GM23338 (cell line): Measurements from ENCODE around the gene GNPTAB. TPM values are rescaled to one million over a fixed set of nuclear protein-coding genes. Genes with fewer than 3 reads are reported as not detected.

ENCODE experiments used
- ATAC-seq: fragments of 200-7000 bp; cut with Tn5 transposase; 3 replicates; pipeline ENCODE4 v1.9.1; 2020
- DNase-seq: peaks from one replicate; pipeline ENCODE4 v3.0.0-alpha.2; 2015; ENCODE audit warnings: low spot score
- H2AFZ ChIP-seq: fragments of 200-600 bp; sonication (generic); 2 replicates; pipeline ENCODE4 v1.8.0; 2016; ENCODE audit warnings: antibody characterized with exemption, mild to moderate bottlenecking, moderate library complexity
- H3F3A ChIP-seq: fragments of 200-600 bp; sonication (generic); replicated peaks from 2 replicates; pipeline ENCODE4 v1.8.0; 2017; ENCODE audit warnings: antibody characterized with exemption, mixed run types, low read depth
- H3K27ac ChIP-seq: fragments of 200-600 bp; sonication (generic); 2 replicates; pipeline ENCODE4 v1.6.1; 2016; ENCODE audit warnings: low read depth
- H3K27me3 ChIP-seq: fragments of 200-600 bp; sonication (generic); 2 replicates; pipeline ENCODE4 v1.8.0; 2016; ENCODE audit warnings: mild to moderate bottlenecking, mixed run types, moderate library complexity; ENCODE audit not compliant: insufficient read depth
- H3K36me3 ChIP-seq: fragments of 200-600 bp; sonication (generic); 2 replicates; pipeline ENCODE4 v1.8.0; 2016; ENCODE audit warnings: mild to moderate bottlenecking; ENCODE audit not compliant: insufficient read depth
- H3K4me1 ChIP-seq: fragments of 200-600 bp; sonication (generic); 2 replicates; pipeline ENCODE4 v1.8.0; 2016; ENCODE audit warnings: mild to moderate bottlenecking, moderate library complexity; ENCODE audit not compliant: insufficient read depth
- H3K4me2 ChIP-seq: fragments of 200-600 bp; sonication (generic); 2 replicates; pipeline ENCODE4 v1.7.1; 2017; ENCODE audit warnings: mixed run types
- H3K4me3 ChIP-seq: fragments of 200-600 bp; sonication (generic); 2 replicates; pipeline ENCODE4 v1.6.1; 2016; ENCODE audit warnings: mixed run types
- H3K79me2 ChIP-seq: fragments of 200-600 bp; sonication (generic); replicated peaks from 2 replicates; pipeline ENCODE4 v1.8.0; 2017; ENCODE audit warnings: mild to moderate bottlenecking; ENCODE audit not compliant: insufficient read depth
- H3K9me2 ChIP-seq: fragments of 200-600 bp; sonication (generic); 2 replicates; pipeline ENCODE4 v1.8.0; 2017; ENCODE audit not compliant: insufficient read depth
- H4K20me1 ChIP-seq: fragments of 200-600 bp; sonication (generic); replicated peaks from 2 replicates; pipeline ENCODE4 v1.8.0; 2017; ENCODE audit warnings: mild to moderate bottlenecking; ENCODE audit not compliant: insufficient read depth
- H3K27ac Mint-ChIP-seq: 2 replicates; pipeline ENCODE4 v1.8.0; 2020; ENCODE audit warnings: inconsistent platforms, mild to moderate bottlenecking, moderate library complexity, mixed read lengths
- H3K27me3 Mint-ChIP-seq: 3 replicates; pipeline ENCODE4 v1.8.0; 2022; ENCODE audit warnings: low read depth, mild to moderate bottlenecking, moderate library complexity, mixed read lengths, inconsistent platforms; ENCODE audit not compliant: insufficient read depth, poor library complexity
- H3K36me3 Mint-ChIP-seq: 3 replicates; pipeline ENCODE4 v1.8.0; 2021; ENCODE audit warnings: low read depth, mild to moderate bottlenecking, inconsistent platforms, moderate library complexity, mixed read lengths
- H3K4me1 Mint-ChIP-seq: 3 replicates; pipeline ENCODE4 v1.8.0; 2020; ENCODE audit warnings: mild to moderate bottlenecking, inconsistent platforms, mixed read lengths
- H3K4me3 Mint-ChIP-seq: 3 replicates; pipeline ENCODE4 v1.8.0; 2021; ENCODE audit warnings: moderate library complexity, mild to moderate bottlenecking, inconsistent platforms, mixed read lengths
- H3K9me3 Mint-ChIP-seq: 3 replicates; pipeline ENCODE4 v1.8.0; 2020; ENCODE audit warnings: moderate library complexity, mild to moderate bottlenecking, inconsistent platforms, mixed read lengths
- CREB1 ChIP-seq: fragments of 250-450 bp; sonication (Bioruptor Pico); IDR thresholded peaks from 2 replicates; pipeline ENCODE4 v1.5.0; 2020; ENCODE audit warnings: low read depth, mild to moderate bottlenecking, moderate library complexity
- CTCF ChIP-seq, 2 experiments: fragments of 200-600 bp in 1 of 2; sonication (generic) in 1 of 2; conservative IDR thresholded peaks; 2 replicates each; pipeline versions ENCODE4 v1.5.1 to v1.6.1; 2016 to 2017; ENCODE audit warnings: antibody characterized with exemption in 2 of 2, low read depth in 2 of 2, mild to moderate bottlenecking in 2 of 2, moderate library complexity in 1 of 2
- ETS1 ChIP-seq: IDR thresholded peaks from 2 replicates; pipeline ENCODE4 v1.6.1; 2016; ENCODE audit warnings: antibody characterized with exemption
- EZH2 ChIP-seq: fragments of 200-600 bp; sonication (generic); IDR thresholded peaks from one replicate; pipeline ENCODE4 v1.8.0; 2017; ENCODE audit warnings: antibody characterized with exemption, mild to moderate bottlenecking, low read depth; ENCODE audit not compliant: unreplicated experiment
- EZH2phosphoT487 ChIP-seq: fragments of 200-600 bp; sonication (generic); IDR thresholded peaks from one replicate; pipeline ENCODE4 v1.8.1; 2018; ENCODE audit warnings: antibody characterized with exemption; ENCODE audit not compliant: unreplicated experiment
- JUNB ChIP-seq: IDR thresholded peaks from one replicate; pipeline ENCODE4 v1.6.1; 2016; ENCODE audit warnings: antibody characterized with exemption; ENCODE audit not compliant: unreplicated experiment
- NANOG ChIP-seq: IDR thresholded peaks from 2 replicates; pipeline ENCODE4 v1.6.1; 2016; ENCODE audit warnings: antibody characterized with exemption, borderline replicate concordance
- POLR2AphosphoS5 ChIP-seq: IDR thresholded peaks from 2 replicates; pipeline ENCODE4 v1.6.1; 2016; ENCODE audit warnings: antibody characterized with exemption, low read depth
- REST ChIP-seq: IDR thresholded peaks from one replicate; pipeline ENCODE4 v1.6.1; 2018; ENCODE audit warnings: antibody characterized with exemption; ENCODE audit not compliant: unreplicated experiment
- STAT1 ChIP-seq: IDR thresholded peaks from one replicate; pipeline ENCODE4 v1.6.1; 2016; ENCODE audit warnings: antibody characterized with exemption; ENCODE audit not compliant: unreplicated experiment
- ZNF114 ChIP-seq: fragments of 250-450 bp; sonication (Bioruptor Pico); IDR thresholded peaks from 2 replicates; pipeline ENCODE4 v1.5.0; 2020; ENCODE audit warnings: mild to moderate bottlenecking, moderate library complexity
- ZNF331 ChIP-seq: fragments of 250-450 bp; sonication (Bioruptor Pico); IDR thresholded peaks from 2 replicates; pipeline ENCODE4 v1.5.0; 2020; ENCODE audit warnings: low read depth, mild to moderate bottlenecking, moderate library complexity
- ZNF462 ChIP-seq: fragments of 250-450 bp; sonication (Bioruptor Pico); IDR thresholded peaks from 2 replicates; pipeline ENCODE4 v1.5.0; 2020; ENCODE audit warnings: mild to moderate bottlenecking, moderate library complexity
- polyA plus RNA-seq: library from polyadenylated mRNA; unstranded; fragments of >200 nt; fragmentation: Nextera tagmentation; extraction: Ambion mirVana; gene quantifications from 2 replicates; pipeline ENCODE4 v1.2.1, GENCODE V29; 2016
- total RNA-seq: library from RNA; depleted of rRNA; stranded (reverse); fragments of >200 nt; shearing (Covaris generic); gene quantifications from 2 replicates; pipeline ENCODE4 v1.2.3, GENCODE V29; 2014

The GNPTAB gene
- total and polyA plus RNA-seq, 2 experiments from 2014 or later, result 23.6 to 58.3 TPM

GRCh38 chr12:101700299-101700820 is 130.4 kb downstream of the GNPTAB start:
- no peaks in the 10 kb centered on the region for H3K36me3 ChIP-seq
- H3K4me3 ChIP-seq, result no peak overlapping the region
- Mint-ChIP-seq H3K27me3 (peaks cover 22% of the 10 kb centered on the region), H3K27ac (no peak overlapping the region), H3K4me3 (no peak overlapping the region), H3K9me3 (no peaks in the 10 kb centered on the region; the same call in 2 of the 3 replicates), H3K4me1 (peaks cover 25% of the 10 kb centered on the region), H3K36me3 (no peaks in the 10 kb centered on the region)
- no peak overlapping the region for H3K4me2 ChIP-seq
- H3K4me1 ChIP-seq, result peaks cover 21% of the 10 kb centered on the region
- H3K79me2 ChIP-seq, result peaks cover 50% of the 10 kb centered on the region
- H3K27ac ChIP-seq, result no peak overlapping the region
- DNase-seq (no peak), ATAC-seq (no peak)
- peaks cover 24% of the 10 kb centered on the region for H3K27me3 ChIP-seq
- 0 out of 2 replicates have a peak, but pooled peaks cover 4% of the 10 kb centered on the region for H3F3A ChIP-seq
- no peaks in the 10 kb centered on the region for H3K9me2 ChIP-seq
- no peak overlapping the region for H2AFZ ChIP-seq
- TF ChIP-seq ZNF114 (no peak), JUNB (no peak), STAT1 (no peak), CREB1 (CRISPR knock-in tag) (no peak), CTCF (conservative IDR thresholded peaks at IDR 0.05; ENCODE audit: low read depth in 2 of 2) (no peak), REST (no peak), EZH2 (no peak), EZH2phosphoT487 (no peak), ETS1 (no peak), ZNF462 (CRISPR knock-in tag) (no peak), NANOG (no peak), POLR2AphosphoS5 (no peak), ZNF331 (no peak)
- 0 out of 2 replicates have a peak, but pooled peaks cover 6% of the 10 kb centered on the region for H4K20me1 ChIP-seq
